Left cardiac atrium (tissue), 4 donors: ENCODE results near the gene TWNK. TPM values are rescaled to one million over a fixed set of nuclear protein-coding genes. Genes with fewer than 3 reads are reported as not detected.
"Not testable (repeated sequence)": the region's sequence is repeated elsewhere in the genome, so short reads cannot be mapped to it uniquely, and the experiment has no call there.

Source experiments
- ATAC-seq, 2 donors: fragments of 200-7000 bp; cut with Tn5 transposase; one replicate each; pipeline ENCODE4 v1.9.1; 2020; ENCODE audit warnings: mild to moderate bottlenecking in 2 of 2, moderate library complexity in 2 of 2
- DNase-seq: peaks from one replicate; pipeline ENCODE4 v3.0.0-alpha.2; 2020
- intact Hi-C, 2 donors: fragments of 100-400 bp; cut with DNase I; formaldehyde crosslinking; loops; one replicate each; pipeline versions ENCODE4 v1.14.1 to v1.15.1; 2022 to 2023
- total RNA-seq, 2 donors: library from RNA; stranded (reverse); fragmentation: NEBNext Ultra II Directional; extraction: Animal tissue kit (Norgen Biotek cat#: 25700); gene quantifications; one replicate each; pipeline ENCODE4 v1.2.1, GENCODE V29; 2021
- donor health status: DM: no; HTN: yes; CAD: no.
- donor health status: DM: no; HTN: yes; CAD: no; lungs with severe emphysema.
- donor health status: DM: yes; HTN: yes; CAD: no.
- donor health status: Dilated cardiomyopathy.

The TWNK gene
- total RNA-seq, 2 donors from 2014 or later = 4.8 to 6.5 TPM

GRCh38 chr10:101019440-101019703 is 32.0 kb downstream of the TWNK start:
- DNase-seq = no peak
- no peak for ATAC-seq
- intact Hi-C loops = no loop called here

DNA sequence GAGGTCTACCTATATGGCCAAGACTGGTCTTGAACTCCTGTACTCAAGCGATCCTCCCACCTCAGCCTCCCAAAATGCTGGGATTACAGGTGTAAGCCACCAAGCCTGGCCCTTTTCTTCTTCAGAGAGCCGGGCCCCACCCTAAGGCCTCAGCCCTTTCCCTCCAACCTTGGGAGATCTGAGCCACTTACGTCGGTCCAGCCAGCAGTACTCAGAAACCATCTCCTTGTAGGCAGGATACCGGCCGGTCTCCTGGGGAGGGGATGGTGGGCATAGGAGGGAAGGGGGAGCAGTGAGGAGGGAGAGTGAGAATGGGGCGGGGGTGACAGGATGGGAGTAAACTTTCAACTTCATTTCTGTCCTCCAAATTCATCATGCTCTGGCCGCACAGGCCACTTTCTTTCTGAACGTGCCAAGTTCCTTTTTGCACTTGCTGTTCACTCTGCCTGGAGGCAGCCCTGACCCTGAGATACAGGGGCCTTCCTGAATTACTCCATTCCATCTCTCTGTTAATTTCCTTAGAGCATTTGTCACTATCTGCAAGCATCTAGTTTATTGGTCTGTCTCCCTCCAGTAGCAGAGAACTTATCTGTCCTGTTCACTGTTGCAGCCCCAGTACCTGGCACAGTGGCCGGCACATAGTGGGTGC is 33.2 kb downstream of the TWNK start:
- ATAC-seq = no peak
- no peak for DNase-seq
- intact Hi-C loops = no loop called here

GRCh38 chr10:101021239-101021638 is 33.9 kb downstream of the TWNK start:
- ATAC-seq = no peak
- no peak for DNase-seq
- intact Hi-C loops = no loop called here

GRCh38 chr10:101021692-101022251 is 34.4 kb downstream of the TWNK start:
- DNase-seq (no peak), ATAC-seq (no peak)
- intact Hi-C loops = no loop called here

- ATAC-seq (no peak), DNase-seq (no peak)
Measured at GRCh38 chr10:101022967-101023705, 35.8 kb downstream of the TWNK start.

DNA sequence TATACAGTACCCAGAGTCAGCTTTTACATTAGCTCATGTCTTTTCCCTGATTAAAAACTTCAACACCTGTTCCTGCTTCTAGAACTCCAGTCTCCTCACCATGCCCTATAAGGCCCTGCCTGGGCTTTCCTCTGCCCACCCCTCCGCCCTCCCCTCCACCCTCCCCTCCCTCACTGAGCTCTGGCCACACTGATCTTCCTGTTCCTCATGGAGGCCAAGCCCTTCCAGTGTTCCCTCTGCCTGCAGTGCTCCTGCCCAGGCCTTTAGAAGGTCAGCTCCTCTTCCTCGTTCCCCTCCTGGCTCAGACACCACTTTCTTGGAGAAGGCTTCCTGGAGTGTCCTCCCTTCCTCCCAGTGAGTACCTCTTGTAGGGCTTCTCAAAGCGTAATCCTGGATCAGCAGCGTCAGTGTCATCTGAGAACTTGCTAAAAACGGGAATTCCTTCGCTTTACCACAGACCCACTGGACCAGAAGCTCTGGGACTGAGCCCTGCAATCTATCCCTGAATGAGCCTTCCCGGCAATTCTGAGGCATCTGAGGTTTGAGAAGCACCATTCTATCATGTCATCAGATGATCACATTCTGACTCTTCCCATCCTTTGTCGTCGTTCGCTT is 39.9 kb downstream of the TWNK start:
- ATAC-seq (no peak), DNase-seq (no peak)
- intact Hi-C loops = no loop called here

More at GRCh38 chr10:101022967-101023705, 35.8 kb downstream of the TWNK start:
- intact Hi-C loops = no loop called here

DNA sequence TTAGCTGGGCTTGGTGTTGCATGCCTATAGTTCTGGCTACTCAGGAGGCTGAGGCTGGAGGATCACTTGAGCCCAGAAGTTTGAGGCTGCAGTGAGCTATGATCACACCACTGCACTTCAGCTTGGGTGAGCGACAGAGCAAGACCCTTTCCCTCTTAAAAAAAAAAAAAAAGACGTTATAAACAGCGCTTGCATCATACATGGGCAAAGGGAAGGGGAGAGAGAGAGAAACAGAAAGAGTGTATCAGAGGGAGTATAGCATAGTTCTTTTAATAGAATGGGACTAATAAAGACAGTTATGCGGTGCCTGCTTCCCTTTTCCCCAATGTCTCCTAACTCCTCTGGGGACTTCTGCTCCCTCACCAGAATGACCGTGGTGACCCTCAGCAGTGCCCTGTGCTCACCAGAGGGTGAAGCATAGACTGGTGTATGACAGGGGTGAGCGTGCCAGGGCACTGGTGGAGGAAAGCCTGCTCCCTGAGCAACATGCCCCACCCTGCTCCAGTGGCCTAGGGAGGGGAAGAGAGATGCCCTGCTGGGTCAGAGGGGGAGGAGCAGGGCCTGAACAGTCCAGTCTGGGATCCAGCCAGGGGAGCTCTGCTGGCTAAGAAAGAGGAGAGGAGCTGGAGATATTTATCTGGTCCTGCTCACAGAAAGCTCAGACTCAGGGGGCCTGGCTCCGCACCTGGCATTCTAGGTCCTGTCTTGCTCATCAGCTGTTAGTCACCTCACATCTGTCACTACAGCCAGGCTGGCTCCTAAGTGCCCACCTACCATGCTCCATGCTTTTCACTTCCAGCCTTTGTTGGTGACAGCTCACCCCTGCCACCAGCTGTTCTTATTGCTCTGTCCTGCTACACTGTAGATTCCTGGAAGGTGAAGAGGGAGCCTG is 41.3 kb downstream of the TWNK start:
- ATAC-seq (no peak), DNase-seq (no peak)
- intact Hi-C loops = no loop called here

DNA sequence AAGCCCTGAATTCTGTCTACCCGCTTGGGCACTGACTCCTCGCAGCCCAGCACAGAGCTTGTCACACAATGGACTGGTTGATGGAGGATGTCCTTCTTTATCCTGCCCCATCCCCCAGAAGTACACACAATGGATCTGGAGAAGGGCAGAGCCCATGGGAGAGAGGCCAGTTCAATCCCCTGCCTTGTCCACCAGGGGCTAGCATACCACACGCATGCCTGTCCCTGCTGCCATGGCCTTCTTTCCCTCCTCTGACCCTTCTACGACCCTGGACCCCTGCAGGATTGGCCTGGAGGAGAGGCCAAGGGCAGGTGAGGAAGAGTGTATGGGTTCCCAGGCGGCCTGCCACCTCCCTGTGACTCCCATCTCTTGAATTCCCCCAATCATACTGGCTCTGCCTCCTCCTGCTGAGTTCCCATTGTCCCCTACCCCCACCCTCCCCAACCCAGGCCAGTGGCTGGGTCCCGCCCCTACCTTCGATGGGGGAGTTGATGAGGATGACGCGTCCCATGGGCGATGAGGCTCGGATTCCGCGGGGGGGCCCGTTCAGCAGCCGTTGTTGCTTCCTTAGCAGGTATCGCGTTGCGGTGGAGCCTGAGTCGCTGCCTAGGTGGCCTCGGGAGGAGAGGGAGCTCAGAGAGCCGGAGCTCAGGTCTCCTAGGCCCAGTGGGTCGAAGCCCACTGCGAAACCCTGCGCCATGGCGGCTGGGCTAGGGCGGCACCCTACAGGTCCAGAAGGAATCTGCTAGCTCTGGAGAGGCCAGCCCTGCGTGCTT is 42.4 kb downstream of the TWNK start:
- DNase-seq (peak; percentile 34), ATAC-seq (no peak)
- intact Hi-C loops = no loop called here

GRCh38 chr10:101030496-101031127 is 43.3 kb downstream of the TWNK start:
- DNase-seq (no peak), ATAC-seq (no peak)
- intact Hi-C loops = no loop called here

- ATAC-seq = peak; percentile 88 to 90
- intact Hi-C loops = no loop called here
- DNase-seq = peak; percentile 97
Measured at GRCh38 chr10:101031128-101031795, 43.9 kb downstream of the TWNK start, which contains the start of the genes PDZD7 and SFXN3. TSS of gene PDZD7 (minus strand) at chr10:101031129. CDS start at chr10:101030219, 910 bp downstream. TSS of gene SFXN3 (plus strand) at chr10:101031234. CDS start at chr10:101034695, 3,461 bp downstream.

- ATAC-seq (peak; percentile 78 to 82), DNase-seq (peak; percentile 88)
- intact Hi-C loops = no loop called here
Measured at GRCh38 chr10:101031796-101032636, 44.7 kb downstream of the TWNK start.

DNA sequence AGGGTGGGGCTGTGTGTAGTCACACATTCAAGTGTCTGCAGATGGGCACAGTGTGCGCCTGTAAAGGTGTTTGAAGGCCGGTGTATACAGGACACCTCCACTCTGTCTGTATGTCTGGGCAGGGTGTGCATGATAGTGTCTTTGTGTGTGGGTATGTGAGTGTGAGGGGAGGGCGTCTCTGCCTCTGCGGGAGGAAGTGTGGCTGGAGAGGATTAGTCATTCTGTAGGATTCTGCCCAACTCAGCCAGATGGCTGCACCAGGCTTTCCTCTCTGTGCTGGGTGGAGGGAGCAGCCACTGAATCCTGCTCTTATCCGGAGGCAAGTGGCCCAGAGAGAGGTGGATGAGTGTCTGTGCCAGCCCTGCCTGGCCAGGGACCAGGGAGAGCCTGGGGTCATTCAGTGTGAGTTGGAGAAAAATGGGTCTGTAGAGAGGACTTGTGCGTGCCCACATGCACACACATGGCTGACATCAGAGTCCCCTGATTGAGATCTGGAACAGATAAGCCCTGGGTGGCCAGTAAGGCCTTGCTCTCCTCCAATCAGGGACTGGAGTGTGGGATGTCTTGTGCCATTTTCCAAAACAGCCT is 45.4 kb downstream of the TWNK start:
- peak; percentile 51 to 83 for ATAC-seq
- DNase-seq = peak; percentile 79
- intact Hi-C loops = no loop called here

DNA sequence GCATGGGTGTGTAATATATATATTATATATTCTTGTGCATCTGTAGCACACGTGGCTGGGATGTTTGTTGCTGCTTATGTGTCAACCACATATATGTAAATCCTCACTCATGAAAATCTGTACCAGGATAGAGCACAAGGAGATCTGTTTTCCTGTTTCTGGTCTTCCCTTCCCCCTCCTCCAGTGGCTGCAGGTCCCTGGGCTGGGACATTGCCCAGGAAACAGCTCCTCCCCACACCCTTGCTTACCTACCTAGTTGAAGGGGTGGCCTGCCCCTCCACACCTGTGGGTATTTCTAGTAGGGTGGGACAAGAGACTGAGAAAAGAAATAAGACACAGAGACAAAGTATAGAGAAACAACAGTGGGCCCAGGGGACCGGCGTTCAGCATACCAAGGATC is 45.9 kb downstream of the TWNK start:
- DNase-seq = no peak
- intact Hi-C loops = no loop called here
- no peak for ATAC-seq

DNA sequence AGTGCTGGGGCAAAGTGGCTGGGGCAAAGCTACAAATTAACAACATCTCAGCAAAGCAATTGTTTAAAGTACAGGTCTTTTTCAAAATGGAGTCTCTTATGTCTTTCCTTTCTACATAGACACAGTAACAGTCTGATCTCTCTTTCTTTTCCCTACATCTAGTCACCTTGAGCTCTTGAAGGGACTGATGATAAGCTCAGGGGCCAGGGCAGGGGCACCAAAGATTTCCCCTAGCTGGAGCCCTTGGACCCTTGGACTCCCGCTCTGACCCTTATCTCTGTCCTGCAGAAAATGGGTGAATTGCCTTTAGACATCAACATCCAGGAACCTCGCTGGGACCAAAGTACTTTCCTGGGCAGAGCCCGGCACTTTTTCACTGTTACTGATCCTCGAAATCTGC is 47.1 kb downstream of the TWNK start:
- DNase-seq, ATAC-seq, intact Hi-C loops: not testable (repeated sequence)

GRCh38 chr10:101035314-101035713 is 48.0 kb downstream of the TWNK start:
- intact Hi-C loops = no loop called here

More at GRCh38 chr10:101035314-101035713, 48.0 kb downstream of the TWNK start:
- DNase-seq = no peak
- ATAC-seq = no peak
